GM19467 (cell line): ENCODE results near the gene FAM24B.
"Not testable (repeated sequence)": the region's sequence is repeated elsewhere in the genome, so short reads cannot be mapped to it uniquely, and the experiment has no call there.

Experiments used
- ATAC-seq: cut with Tn5 transposase; IDR thresholded peaks from one replicate; pipeline ENCODE4 v1.9.1; 2021; ENCODE audit warnings: mild to moderate bottlenecking, moderate library complexity; ENCODE audit not compliant: unreplicated experiment

FAM24B gene

GRCh38 chr10:122859527-122859926 lies 19.9 kb downstream of the FAM24B start:
- ATAC-seq: no peak

- not testable (repeated sequence) for ATAC-seq
These were observed 21.3 kb downstream of the FAM24B start for GRCh38 chr10:122858042-122858441.

GRCh38 chr10:122856902-122857301 lies 22.5 kb downstream of the FAM24B start:
- ATAC-seq: no peak

GRCh38 chr10:122855745-122856144 lies 23.6 kb downstream of the FAM24B start:
- ATAC-seq: no peak

GRCh38 chr10:122854648-122855047 lies 24.7 kb downstream of the FAM24B start:
- ATAC-seq: no peak

GRCh38 chr10:122853665-122854313 lies 25.6 kb downstream of the FAM24B start:
- no peak for ATAC-seq

GRCh38 chr10:122852261-122852660 lies 27.1 kb downstream of the FAM24B start:
- ATAC-seq: no peak

GRCh38 chr10:122850705-122851640 lies 28.4 kb downstream of the FAM24B start:
- ATAC-seq: no peak

GRCh38 chr10:122849900-122850605 lies 29.3 kb downstream of the FAM24B start:
- no peak for ATAC-seq

- ATAC-seq: no peak
These were observed 30.3 kb downstream of the FAM24B start for GRCh38 chr10:122849090-122849489.

GRCh38 chr10:122847782-122848604 lies 31.4 kb downstream of the FAM24B start:
- no peak for ATAC-seq

- ATAC-seq: no peak
These were observed 33.5 kb downstream of the FAM24B start, which contains the start of gene CUZD1 for GRCh38 chr10:122845783-122846332. Gene CUZD1, minus strand, starts transcription at chr10:122845857. Its CDS starts 14 bp downstream, at chr10:122845843.

GRCh38 chr10:122844146-122844545 lies 35.2 kb downstream of the FAM24B start:
- no peak for ATAC-seq

- ATAC-seq: no peak
These were observed 37.8 kb downstream of the FAM24B start for GRCh38 chr10:122841569-122841968.

- no peak for ATAC-seq
These were observed 39.9 kb downstream of the FAM24B start for GRCh38 chr10:122839505-122839904.

- no peak for ATAC-seq
These were observed 40.5 kb downstream of the FAM24B start for GRCh38 chr10:122838880-122839279.

- no peak for ATAC-seq
These were observed 43.5 kb downstream of the FAM24B start for GRCh38 chr10:122835908-122836307.

GRCh38 chr10:122830965-122831353 lies 48.4 kb downstream of the FAM24B start:
- ATAC-seq: no peak

- ATAC-seq: no peak
These were observed 49.0 kb downstream of the FAM24B start for GRCh38 chr10:122830273-122830964.

- ATAC-seq: no peak
These were observed 49.9 kb downstream of the FAM24B start for GRCh38 chr10:122829454-122829853.
